Lower lobe of right lung (tissue), 2 donors: ENCODE results near the gene TSGA10. TPM values are rescaled to one million over a fixed set of nuclear protein-coding genes. Genes with fewer than 3 reads are reported as not detected.
"Not testable (repeated sequence)": the region's sequence is repeated elsewhere in the genome, so short reads cannot be mapped to it uniquely, and the experiment has no call there.

ENCODE experiments used
- ATAC-seq, 2 donors: fragments of 200-7000 bp; cut with Tn5 transposase; one replicate each; pipeline ENCODE4 v1.9.1; 2020 to 2022; ENCODE audit warnings: mild to moderate bottlenecking in 2 of 2, moderate library complexity in 2 of 2
- DNase-seq: peaks from one replicate; pipeline ENCODE4 v3.0.0-alpha.2; 2020
- H3K27ac ChIP-seq: fragments of 200-600 bp; one replicate; pipeline ENCODE4 v1.8.0; 2022
- H3K27me3 ChIP-seq: fragments of 200-600 bp; one replicate; pipeline ENCODE4 v1.8.0; 2022; ENCODE audit warnings: low read depth
- H3K36me3 ChIP-seq: fragments of 200-600 bp; one replicate; pipeline ENCODE4 v1.8.0; 2022; ENCODE audit warnings: mild to moderate bottlenecking
- H3K4me1 ChIP-seq: fragments of 200-600 bp; one replicate; pipeline ENCODE4 v1.8.0; 2022
- H3K4me3 ChIP-seq: fragments of 200-600 bp; one replicate; pipeline ENCODE4 v1.8.0; 2022; ENCODE audit warnings: mild to moderate bottlenecking
- H3K9me3 ChIP-seq: fragments of 200-600 bp; one replicate; pipeline ENCODE4 v1.8.0; 2022
- CTCF ChIP-seq: fragments of 200-600 bp; IDR thresholded peaks from one replicate; pipeline ENCODE4 v1.8.0; 2022; ENCODE audit warnings: antibody characterized with exemption, mild to moderate bottlenecking
- intact Hi-C: fragments of 100-400 bp; cut with DNase I; formaldehyde crosslinking; loops from one replicate; pipeline ENCODE4 v1.11.0; 2022
- total RNA-seq: library from RNA; stranded (reverse); fragmentation: NEBNext Ultra II Directional; extraction: Animal tissue kit (Norgen Biotek cat#: 25700); gene quantifications from one replicate; pipeline ENCODE4 v1.2.1, GENCODE V29; 2021
- donor health status: DM: no; HTN: yes; CAD: no; lungs with severe emphysema.

TSGA10 gene
- total RNA-seq, 1 donor from 2014 or later = 9.9 TPM

- Histone ChIP-seq H3K4me1 (peaks cover 11% of the 10 kb centered on the region), H3K36me3 (no peaks in the 10 kb centered on the region), H3K27ac (peak overlapping the region; percentile 40), H3K27me3 (no peaks in the 10 kb centered on the region), H3K9me3 (no peaks in the 10 kb centered on the region), H3K4me3 (no peak overlapping the region)
- intact Hi-C loops = no loop called here
- peak; percentile 51 for TF ChIP-seq CTCF
- peak; percentile 90 to 97 for ATAC-seq
- DNase-seq = no peak
Measured at GRCh38 chr2:99066075-99066958, 88.4 kb downstream of the TSGA10 start.

GRCh38 chr2:99049187-99049586 lies 105.6 kb downstream of the TSGA10 start:
- ATAC-seq, DNase-seq, H3K4me3 ChIP-seq, H3K27ac ChIP-seq, H3K36me3 ChIP-seq, H3K9me3 ChIP-seq, H3K4me1 ChIP-seq, H3K27me3 ChIP-seq, intact Hi-C loops: not testable (repeated sequence)

GRCh38 chr2:99040736-99041300 lies 113.9 kb downstream of the TSGA10 start:
- H3K27ac ChIP-seq, H3K27me3 ChIP-seq, H3K4me1 ChIP-seq, H3K4me3 ChIP-seq, intact Hi-C loops, ATAC-seq, DNase-seq, H3K36me3 ChIP-seq, H3K9me3 ChIP-seq: not testable (repeated sequence)

- Histone ChIP-seq H3K4me3 (no peak overlapping the region), H3K9me3 (no peaks in the 10 kb centered on the region), H3K27me3 (no peaks in the 10 kb centered on the region), H3K36me3 (no peaks in the 10 kb centered on the region), H3K27ac (no peak overlapping the region), H3K4me1 (no peaks in the 10 kb centered on the region)
- no peak for TF ChIP-seq CTCF
- intact Hi-C loops = no loop called here
- no peak for ATAC-seq
- no peak for DNase-seq
Measured at GRCh38 chr2:99035920-99036319, 118.8 kb downstream of the TSGA10 start.

GRCh38 chr2:99032786-99033185 lies 122.0 kb downstream of the TSGA10 start:
- Histone ChIP-seq H3K9me3 (no peaks in the 10 kb centered on the region), H3K27me3 (no peaks in the 10 kb centered on the region), H3K36me3 (no peaks in the 10 kb centered on the region), H3K27ac (no peak overlapping the region), H3K4me1 (no peaks in the 10 kb centered on the region), H3K4me3 (no peak overlapping the region)
- TF ChIP-seq CTCF = no peak
- ATAC-seq = no peak
- intact Hi-C loops = no loop called here
- DNase-seq = no peak

GRCh38 chr2:99032001-99032400 lies 122.7 kb downstream of the TSGA10 start:
- intact Hi-C loops = no loop called here
- Histone ChIP-seq H3K36me3 (no peaks in the 10 kb centered on the region), H3K9me3 (no peaks in the 10 kb centered on the region), H3K27ac (no peak overlapping the region), H3K4me1 (no peaks in the 10 kb centered on the region), H3K4me3 (no peak overlapping the region), H3K27me3 (no peaks in the 10 kb centered on the region)
- no peak for TF ChIP-seq CTCF
- ATAC-seq = no peak
- DNase-seq = no peak
